Adrenal gland (tissue), 5 donors: Measurements from ENCODE around the gene FRMD8.

Experiments used
- CTCF ChIP-seq, 6 experiments: fragments of 450-650 bp in 4 of 6; fragments of 200-600 bp in 2 of 6; sonication (generic) in 1 of 6; IDR thresholded peaks; 1 replicate in 5 of 6; 2 replicates in 1 of 6; pipeline versions ENCODE4 v1.5.1 to v1.8.0; 2016 to 2021; ENCODE audit warnings: antibody characterized with exemption in 6 of 6, mild to moderate bottlenecking in 2 of 6, moderate library complexity in 1 of 6
- POLR2A ChIP-seq, 2 donors: fragments of 450-650 bp; IDR thresholded peaks; one replicate each; pipeline ENCODE4 v1.6.1; 2017; ENCODE audit warnings: antibody characterized with exemption in 2 of 2, mild to moderate bottlenecking in 2 of 2, moderate library complexity in 1 of 2
- donor health status: DM: no; HTN: no; CAD: no.

- TF ChIP-seq CTCF (IDR thresholded peaks at IDR 0.05), result no peak
- no peak for TF ChIP-seq POLR2A (IDR thresholded peaks at IDR 0.05)
Observed at GRCh38 chr11:65404210-65404609, 17.8 kb downstream of the FRMD8 start.
